GM19467 (cell line): Measurements from ENCODE around the gene WFIKKN2.
"Not testable (repeated sequence)": the region's sequence is repeated elsewhere in the genome, so short reads cannot be mapped to it uniquely, and the experiment has no call there.

ENCODE experiments used
- ATAC-seq: cut with Tn5 transposase; IDR thresholded peaks from one replicate; pipeline ENCODE4 v1.9.1; 2021; ENCODE audit warnings: mild to moderate bottlenecking, moderate library complexity; ENCODE audit not compliant: unreplicated experiment

Gene WFIKKN2, protein sequence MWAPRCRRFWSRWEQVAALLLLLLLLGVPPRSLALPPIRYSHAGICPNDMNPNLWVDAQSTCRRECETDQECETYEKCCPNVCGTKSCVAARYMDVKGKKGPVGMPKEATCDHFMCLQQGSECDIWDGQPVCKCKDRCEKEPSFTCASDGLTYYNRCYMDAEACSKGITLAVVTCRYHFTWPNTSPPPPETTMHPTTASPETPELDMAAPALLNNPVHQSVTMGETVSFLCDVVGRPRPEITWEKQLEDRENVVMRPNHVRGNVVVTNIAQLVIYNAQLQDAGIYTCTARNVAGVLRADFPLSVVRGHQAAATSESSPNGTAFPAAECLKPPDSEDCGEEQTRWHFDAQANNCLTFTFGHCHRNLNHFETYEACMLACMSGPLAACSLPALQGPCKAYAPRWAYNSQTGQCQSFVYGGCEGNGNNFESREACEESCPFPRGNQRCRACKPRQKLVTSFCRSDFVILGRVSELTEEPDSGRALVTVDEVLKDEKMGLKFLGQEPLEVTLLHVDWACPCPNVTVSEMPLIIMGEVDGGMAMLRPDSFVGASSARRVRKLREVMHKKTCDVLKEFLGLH

DNA sequence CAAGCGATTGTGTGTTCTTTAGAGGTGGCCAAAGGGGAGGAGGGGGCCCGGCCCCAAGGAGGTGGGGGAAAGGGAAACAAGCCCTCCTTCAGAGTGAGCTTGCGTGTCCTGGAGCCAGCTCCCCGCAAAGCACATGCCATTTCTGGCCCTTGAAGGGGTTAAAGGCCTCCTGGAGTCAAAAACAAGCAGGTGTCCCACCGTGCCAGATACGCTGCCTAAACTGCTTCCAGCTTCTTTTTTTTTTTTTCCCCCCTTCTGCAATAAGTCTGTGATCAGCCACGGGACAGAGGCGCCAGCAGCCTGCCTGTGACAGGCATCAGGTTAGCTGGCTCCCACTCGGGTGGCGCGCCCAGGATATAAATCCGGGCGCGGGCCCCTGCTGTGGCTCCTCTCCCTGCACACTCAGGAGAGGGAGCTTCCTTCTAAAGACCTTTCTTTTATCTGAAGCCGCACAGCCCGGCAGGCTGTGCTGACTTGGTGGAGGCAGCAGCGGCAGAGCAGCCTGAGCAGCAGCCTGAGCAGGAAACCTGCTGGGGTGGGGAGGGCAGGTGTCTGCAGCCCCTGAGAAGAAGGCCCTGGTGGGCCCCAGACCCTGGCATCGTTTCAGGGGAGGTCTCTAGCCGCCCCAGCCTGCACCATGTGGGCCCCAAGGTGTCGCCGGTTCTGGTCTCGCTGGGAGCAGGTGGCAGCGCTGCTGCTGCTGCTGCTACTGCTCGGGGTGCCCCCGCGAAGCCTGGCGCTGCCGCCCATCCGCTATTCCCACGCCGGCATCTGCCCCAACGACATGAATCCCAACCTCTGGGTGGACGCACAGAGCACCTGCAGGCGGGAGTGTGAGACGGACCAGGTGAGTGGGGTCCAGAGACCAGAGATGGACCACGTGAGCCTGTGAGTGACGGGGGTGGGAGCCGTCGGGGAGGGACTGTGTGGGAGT, at the start of gene WFIKKN2:
WFIKKN2 (plus strand) TSS at position 286 of the 934 bp plus-strand sequence; CDS start at position 638, 352 bp downstream.
- ATAC-seq: no peak

DNA sequence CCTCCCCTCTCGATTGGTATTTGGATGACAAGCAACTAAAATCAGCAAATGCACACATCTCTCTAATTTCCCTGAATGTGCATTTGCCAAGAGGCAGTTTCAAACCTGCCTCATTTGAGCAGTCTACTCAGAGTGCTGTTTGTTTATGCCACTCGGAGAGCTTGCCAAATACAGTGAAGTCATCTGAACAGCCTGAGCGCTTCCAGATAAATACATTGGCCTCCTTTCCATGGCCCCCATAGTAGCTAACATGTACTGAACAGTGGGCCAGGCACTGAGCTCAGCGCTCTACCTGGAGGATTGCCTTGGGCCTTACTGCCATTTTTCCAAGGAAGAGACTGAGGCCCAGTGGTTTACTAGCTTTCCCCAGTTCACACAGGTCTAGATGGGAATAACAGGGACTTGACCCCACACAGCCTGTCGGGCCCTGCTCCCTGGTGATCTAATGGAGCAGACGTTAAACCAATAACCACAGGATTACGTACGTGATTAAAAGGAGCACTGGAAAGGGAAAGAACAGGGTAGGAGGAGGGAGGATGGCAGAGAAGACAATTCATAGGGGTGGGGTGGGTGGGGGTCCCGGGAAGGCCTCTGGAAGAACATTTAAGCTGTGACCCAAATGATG, 49.3 kb upstream of the WFIKKN2 start:
- ATAC-seq: no peak

DNA sequence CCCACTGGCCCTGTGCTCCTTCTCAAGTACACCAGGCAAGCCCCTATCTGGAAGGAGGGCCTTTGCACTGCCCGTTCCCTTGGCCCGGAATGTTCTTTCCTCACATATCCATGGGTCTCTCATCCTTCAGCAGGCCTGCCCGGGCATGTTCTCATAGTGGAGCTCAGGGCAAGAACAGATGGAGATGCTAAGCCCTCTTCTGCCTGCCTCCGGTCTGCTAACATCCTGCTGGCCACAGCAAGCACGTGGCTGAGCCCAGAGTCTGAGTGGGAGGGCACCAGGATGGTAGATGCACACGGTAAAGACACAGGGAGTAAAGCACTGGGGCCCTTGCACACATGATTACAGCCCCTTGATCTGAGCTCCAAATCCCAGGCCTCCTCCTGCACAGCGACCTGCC, 48.3 kb upstream of the WFIKKN2 start:
- no peak for ATAC-seq

DNA sequence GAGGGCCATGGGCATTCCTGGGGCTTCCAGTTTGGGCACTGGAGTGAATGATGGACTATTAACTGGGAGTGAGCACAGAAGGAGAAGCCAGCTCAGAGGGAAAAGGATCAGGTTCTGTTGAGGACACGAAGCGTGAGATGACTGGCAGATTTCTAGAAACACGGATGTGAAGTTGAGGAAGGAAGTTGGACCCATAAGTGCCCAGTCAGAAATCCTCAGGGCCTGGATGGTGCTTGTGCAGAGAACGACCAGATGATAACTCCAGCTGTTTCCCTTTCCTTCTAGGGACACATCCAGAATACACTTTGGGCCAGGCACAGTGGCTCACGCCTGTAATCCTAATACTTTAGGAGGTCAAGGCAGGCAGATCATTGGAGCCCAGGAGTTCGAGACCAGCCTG, 44.8 kb upstream of the WFIKKN2 start:
- no peak for ATAC-seq

DNA sequence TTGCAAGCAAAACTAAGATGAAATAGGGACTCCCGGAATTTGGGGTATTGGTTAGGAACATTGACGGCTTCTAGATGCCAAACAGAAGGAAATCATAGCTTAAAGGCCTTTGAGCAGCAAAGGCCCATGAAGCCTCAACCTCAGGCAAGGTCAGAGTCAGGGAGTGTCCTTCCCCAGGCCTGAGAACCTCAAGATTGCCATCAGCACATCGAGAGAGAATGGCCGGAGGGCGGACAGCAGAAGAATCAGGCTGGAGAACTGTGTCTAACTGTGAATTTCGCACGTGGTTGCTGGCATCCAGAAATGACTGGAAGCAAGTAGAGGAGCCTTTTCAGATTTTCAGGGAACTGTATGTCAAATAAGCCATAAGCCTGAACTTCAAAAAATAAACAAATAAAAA, 43.3 kb upstream of the WFIKKN2 start:
- ATAC-seq: no peak

DNA sequence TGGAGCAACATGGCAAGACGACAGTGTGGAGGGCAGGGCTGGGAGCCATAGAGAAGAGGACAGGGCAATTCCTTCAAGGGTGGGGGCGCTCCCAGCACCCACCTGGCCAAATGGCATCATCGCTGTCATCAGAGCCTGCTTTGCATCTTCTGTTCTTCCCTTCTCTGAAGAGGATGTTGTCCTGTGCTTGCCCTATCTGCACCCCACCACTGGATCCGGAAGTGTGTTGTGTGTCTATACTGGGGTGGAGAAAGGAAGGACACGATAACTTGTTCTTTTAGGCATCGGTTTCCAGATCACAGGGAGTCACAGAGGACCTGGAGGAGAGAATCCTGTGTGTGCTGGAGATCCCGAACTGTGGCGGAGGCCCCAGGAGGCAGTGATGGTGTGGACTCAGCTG, 42.4 kb upstream of the WFIKKN2 start:
- no peak for ATAC-seq

DNA sequence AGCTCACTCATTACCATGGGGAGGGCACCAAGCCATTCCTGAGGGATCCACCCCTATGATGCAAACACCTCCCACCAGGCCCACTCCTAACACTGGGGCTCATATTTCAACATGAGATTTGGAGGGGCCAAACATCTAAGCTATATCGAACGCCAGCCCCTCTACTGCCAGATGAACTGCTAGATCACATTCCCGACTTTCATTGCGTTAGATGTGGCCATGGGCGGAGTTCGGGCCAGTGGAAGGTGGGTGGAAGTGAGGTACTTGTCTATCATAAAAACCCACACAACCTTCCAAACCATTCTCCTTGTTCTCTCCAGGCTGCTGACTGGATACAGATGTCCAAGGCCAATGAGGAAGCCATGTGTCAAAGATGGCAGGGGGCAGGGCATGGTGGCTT, 41.0 kb upstream of the WFIKKN2 start:
- ATAC-seq: no peak

DNA sequence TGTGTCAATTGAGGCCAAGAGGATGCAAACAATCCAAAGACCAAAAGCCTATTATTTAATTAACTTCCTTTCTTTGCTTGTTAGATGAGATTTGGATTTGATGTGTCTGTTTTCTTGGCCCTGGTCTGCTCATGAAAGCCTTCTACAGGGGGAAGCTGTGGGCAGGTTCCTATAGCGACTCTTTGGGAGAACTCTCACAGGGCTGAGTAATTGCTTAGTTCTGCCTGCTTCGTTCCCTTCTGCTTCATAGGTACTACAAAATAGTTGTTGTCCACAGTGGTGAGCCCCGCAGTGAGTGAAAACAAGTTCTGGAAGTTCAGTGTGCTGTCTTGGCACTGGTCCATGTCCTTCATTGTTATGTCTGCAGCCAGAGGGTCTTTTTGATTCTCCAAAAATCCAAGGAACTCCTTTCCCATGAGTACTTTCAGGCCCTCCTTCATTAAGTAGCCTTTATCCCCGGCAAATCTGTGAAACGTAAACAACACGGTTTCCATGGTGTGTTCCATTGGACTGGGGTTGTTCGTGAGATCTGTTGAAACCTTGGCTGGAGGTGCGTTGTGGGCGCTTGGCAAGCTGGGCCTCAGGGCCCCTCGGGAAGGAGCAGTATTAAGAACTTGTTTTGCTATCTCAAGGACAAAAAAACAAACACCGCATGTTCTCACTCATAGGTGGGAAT, 38.1 kb upstream of the WFIKKN2 start:
- ATAC-seq: no peak

DNA sequence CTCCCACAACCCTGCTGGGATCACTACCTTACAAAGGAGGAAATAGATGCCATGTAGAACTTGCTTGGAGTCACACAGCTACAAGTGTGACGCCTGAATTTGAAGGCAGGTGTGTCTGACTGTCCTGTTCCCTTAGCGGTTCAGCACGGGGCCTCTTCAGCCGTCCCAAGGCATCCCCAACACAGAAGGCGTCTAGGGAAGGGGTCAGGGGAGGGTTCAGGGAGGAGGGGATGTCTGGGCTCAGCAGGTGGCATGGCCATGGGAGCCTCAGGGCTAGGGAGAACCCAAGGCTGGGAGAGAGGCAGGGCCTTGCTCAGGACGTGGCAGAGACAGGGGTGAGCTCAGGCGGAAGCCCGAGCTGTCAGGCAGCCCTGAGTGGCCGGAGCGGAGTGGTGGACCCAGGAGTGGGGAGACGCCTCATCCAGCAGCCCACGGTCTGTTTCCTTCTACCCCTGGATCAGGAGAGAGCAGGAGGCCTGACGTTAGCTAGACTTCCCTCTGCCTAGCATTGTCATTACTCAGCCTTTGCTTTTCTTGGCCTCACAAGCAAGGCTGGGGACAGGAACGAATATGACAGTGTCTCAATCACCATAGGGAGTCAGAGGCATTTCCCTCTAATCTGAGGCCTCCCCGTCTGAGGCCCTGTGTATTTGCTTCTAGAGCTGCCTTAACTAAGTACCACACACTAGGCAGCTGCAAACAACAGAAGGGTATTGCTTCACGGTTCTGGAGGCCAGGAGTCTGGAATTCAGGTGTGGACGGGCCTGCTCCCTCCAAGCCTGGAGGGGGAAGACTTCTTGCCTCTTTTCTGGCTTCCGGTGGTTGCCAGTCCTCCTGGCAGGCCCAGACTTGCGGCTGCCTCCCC, 36.7 kb upstream of the WFIKKN2 start:
- no peak for ATAC-seq

DNA sequence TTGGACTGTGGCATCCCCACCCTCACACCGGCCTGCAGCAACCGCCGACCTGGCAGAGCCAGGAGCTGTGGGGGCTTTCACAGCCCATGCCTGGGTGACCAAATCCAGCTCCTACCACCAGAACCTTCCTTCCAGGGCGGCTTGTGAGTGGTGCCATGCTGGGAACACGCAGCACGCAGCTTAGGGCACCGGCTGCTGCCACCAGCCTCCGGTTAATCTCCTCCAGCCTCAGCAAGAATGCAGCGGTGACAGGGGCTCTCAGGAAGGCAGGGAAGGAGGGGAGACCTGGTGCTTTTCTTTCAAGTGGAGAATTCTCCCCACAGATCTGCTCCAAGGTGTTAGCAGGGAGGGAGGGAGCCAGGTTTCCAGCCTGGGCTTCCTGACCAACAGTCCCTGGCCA, 35.8 kb upstream of the WFIKKN2 start:
- no peak for ATAC-seq

DNA sequence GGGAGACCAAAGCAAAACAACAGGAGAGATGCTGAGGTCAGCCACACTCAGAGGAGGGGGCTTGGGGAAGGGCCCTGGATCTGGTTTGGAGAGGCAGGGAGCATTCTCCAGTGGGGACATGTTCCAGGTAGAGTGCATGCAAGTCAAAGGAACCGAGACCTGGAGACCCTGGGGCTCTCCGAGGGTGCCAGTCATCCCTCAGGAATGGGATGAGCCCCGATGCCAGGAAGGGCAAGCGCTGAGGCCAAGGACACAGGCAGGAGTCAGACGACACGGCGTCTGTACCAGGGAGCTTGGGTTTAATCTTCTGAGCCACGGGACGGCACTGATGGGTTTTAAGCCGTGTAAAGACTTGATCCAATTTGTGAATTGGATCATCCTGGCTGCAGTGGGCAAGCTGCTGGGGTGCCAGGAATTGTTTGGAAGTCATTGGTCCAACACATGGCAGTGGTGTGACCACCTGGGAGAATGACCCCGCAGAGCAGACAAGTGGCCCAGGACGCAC, 35.1 kb upstream of the WFIKKN2 start:
- ATAC-seq: no peak

DNA sequence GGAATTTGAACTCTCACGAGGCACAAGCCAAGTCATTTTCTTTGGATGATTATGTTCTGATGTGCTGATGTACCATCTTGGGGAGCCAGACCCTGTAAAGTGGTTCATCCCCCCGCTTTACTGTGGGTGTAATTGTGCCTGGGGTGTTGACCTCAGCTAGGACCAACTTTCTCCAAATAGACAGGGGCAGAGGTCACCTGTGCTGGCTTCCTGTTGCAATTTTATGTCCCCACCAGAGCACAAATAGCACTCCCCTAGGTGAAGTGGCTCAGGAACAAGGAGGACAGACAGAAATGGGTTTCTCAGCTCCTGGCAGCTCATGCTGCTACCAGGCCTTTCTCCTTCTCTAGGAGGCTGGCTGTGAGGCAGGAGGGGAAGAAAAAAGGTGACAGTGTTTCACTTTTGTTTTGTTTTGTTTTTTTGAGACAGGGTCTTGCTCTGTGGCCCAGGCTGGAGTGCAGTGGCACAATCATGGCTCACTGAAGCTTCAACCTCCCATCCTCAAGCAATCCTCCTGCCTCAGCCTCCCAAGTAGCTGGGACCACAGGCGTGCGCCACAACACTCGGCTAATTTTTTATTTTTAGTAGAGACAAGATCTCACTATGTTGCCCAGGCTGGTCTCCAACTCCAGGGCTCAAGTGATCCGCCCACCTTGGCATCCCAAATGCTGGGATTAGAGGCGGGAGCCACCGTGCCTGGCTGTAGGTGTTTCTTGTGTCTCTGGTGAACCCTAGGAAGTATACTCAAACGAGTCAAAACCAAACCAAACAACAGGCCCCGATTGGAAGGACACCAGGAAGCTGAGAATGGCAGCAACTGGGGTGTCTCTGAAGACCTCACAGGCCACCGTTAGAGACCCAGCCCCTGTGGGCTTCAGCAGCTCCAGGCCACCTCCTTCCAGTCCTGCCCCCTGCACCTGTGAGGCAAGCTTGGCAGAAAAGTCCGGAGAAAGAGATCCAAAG, 32.5 kb upstream of the WFIKKN2 start:
- ATAC-seq: no peak

DNA sequence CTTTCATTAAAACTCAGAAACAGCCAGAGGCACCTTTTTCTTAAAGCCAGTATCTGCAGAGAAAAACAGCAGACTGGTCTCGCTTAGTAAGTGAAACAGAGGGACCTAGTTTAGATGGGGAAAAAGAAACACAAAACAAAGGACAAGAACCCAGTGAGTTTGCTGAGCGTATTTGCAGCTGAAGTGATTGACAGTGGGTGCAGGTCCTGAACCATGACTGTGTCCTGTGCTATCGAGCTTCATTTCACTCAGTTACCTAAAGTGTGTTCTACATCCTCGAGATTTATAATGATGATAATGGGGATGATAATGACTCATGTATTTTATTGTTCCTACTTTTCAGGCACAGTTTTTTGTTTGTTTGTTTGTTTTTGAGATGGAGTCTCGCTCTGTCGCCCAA, 31.7 kb upstream of the WFIKKN2 start:
- ATAC-seq: no peak

DNA sequence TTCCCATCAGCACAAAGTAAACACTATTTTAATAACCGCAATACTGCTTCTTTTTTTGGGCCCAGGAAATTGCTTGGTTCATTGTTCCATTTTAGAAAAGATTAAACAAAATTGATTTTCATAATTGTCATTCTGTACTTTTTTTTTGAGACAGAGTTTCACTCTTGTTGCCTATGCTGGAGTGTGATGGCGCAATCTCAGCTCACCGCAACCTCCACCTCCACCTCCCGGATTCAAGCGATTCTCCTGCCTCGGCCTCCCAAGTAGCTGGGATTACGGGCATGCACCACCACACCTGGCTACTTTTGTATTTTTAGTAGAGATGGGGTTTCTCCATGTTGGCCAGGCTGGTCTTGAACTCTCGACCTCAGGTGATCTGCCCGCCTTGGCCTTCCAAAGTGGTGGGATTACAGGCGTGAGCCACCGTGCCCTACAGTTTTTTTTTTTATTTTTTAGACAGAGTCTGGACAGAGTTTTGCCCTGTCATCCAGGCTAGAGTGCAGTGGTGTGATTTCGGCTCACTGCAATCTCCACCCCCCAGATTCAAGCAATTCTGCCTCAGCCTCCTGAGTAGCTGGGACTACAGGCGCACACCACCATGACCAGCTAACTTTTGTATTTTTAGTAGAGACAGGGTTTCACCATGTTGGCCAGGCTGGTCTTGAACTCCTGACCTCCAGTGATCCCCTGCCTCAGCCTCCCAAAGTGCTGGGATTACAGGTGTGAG, 30.5 kb upstream of the WFIKKN2 start:
- not testable (repeated sequence) for ATAC-seq

DNA sequence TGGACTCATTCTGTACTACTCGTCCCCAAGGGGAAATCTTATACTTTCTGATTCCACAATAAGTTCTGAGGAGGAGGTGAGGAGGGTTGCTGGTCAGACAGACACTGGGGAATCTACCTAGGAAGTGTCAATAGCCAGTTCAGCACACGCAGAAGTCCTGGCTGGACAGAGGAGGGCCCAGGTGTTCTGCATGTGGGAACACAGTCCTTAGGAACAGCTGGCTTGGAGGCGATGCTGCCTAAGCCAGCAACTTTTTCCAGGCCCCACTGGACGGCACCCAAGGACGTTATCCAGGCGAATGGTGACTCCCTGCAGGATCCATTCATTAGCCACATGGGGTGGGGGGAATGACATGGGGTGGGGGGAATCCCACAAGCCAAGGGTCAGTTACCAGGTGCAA, 29.9 kb upstream of the WFIKKN2 start:
- no peak for ATAC-seq

DNA sequence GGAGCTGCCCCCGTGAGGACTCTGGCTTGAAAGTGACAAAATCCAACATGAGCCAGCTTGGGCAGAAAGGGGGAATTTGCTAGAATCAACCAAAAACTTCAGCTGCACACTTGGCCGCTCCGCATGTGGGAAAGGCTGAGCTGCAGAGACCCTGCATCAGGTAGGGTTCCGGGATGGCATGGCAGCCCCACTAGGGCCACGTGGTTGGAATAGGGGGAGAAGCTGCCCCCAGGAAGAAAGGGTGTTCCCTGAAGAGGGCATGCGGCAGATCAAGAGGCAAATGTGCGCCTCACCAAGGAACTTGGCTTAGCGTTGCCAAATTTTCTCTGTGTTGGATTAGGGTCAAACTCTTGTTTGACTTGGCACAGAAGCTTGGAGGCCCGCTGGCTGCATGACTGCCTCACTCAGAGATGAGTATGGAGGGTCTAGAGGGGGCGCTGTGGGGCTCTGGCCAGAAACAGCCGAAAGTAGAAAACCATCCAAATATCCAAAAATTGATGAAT, 29.2 kb upstream of the WFIKKN2 start:
- no peak for ATAC-seq

DNA sequence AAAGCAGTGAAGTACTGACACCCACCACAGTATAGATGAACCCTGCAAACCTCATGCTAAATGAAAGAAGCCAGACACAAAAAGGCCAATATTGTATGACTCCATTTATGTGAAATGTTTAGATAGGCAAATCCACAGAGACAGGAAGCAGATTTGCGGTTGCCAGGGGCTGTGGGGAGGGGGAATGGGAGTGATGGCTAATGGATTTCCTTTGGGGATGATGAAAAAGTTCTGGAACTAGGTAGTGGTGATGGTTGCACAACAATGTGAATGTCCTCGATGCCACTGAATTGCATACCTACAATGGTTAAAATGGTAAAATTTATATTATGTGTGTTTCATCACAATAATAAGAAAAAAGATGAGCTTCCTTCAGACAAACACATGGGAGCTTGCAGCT, 28.4 kb upstream of the WFIKKN2 start:
- ATAC-seq: no peak
